Gastroesophageal sphincter (tissue), 4 donors: ENCODE data around the gene FAM180A. TPM values are rescaled to one million over a fixed set of nuclear protein-coding genes. Genes with fewer than 3 reads are reported as not detected.
"Not testable (repeated sequence)": the region's sequence is repeated elsewhere in the genome, so short reads cannot be mapped to it uniquely, and the experiment has no call there.

Experiments
- ATAC-seq: fragments of 150-250 bp; one replicate; pipeline ENCODE4 v1.9.1; 2016; ENCODE audit warnings: mild to moderate bottlenecking, moderate library complexity
- H3K27ac ChIP-seq, 4 donors: fragments of 200-600 bp; sonication (generic) in 3 of 4; 1 replicate in 3 of 4; 2 replicates in 1 of 4; pipeline ENCODE4 v1.5.1; 2016 to 2019
- H3K27me3 ChIP-seq: fragments of 200-600 bp; sonication (generic); one replicate; pipeline ENCODE4 v1.5.1; 2019
- H3K36me3 ChIP-seq, 2 donors: fragments of 200-600 bp; sonication (generic); one replicate each; pipeline ENCODE4 v1.5.1; 2019; ENCODE audit warnings: control low read depth in 1 of 2
- H3K4me1 ChIP-seq, 3 donors: fragments of 200-600 bp; sonication (generic); 1 replicate in 2 of 3; 2 replicates in 1 of 3; pipeline ENCODE4 v1.5.1; 2016 to 2019; ENCODE audit warnings: control low read depth in 2 of 3
- H3K4me3 ChIP-seq, 2 donors: fragments of 200-600 bp; sonication (generic); one replicate each; pipeline ENCODE4 v1.5.1; 2019; ENCODE audit warnings: mild to moderate bottlenecking in 1 of 2, moderate library complexity in 1 of 2
- H3K9me3 ChIP-seq, 3 donors: fragments of 200-600 bp; sonication (generic); one replicate each; pipeline ENCODE4 v1.5.1; 2017 to 2019; ENCODE audit warnings: control low read depth in 2 of 3
- CTCF ChIP-seq, 4 experiments: fragments of 200-600 bp in 2 of 4; fragments of 450-650 bp in 2 of 4; sonication (generic) in 1 of 4; IDR thresholded peaks; one replicate each; pipeline ENCODE4 v1.5.1; 2017 to 2019; ENCODE audit warnings: antibody characterized with exemption in 4 of 4, mild to moderate bottlenecking in 2 of 4, moderate library complexity in 2 of 4
- EP300 ChIP-seq: sonication (generic); formaldehyde crosslinking; IDR thresholded peaks from one replicate; pipeline ENCODE4 v1.6.1; 2017; ENCODE audit warnings: antibody characterized with exemption, mild to moderate bottlenecking
- POLR2A ChIP-seq, 2 donors: fragments of 450-650 bp; IDR thresholded peaks; one replicate each; pipeline ENCODE4 v1.6.1; 2017; ENCODE audit warnings: antibody characterized with exemption in 2 of 2, mild to moderate bottlenecking in 2 of 2, moderate library complexity in 1 of 2
- POLR2AphosphoS5 ChIP-seq: sonication (generic); formaldehyde crosslinking; IDR thresholded peaks from one replicate; pipeline ENCODE4 v1.6.1; 2017; ENCODE audit warnings: antibody characterized with exemption
- WGBS, 2 donors: methylation state at CpG; one replicate each; pipeline ENCODE4 v1.1.5; 2018; ENCODE audit warnings: low coverage in 1 of 2; 5-methylcytosine and 5-hydroxymethylcytosine counted together
- total RNA-seq, 4 donors: library from RNA; depleted of rRNA; stranded (reverse); fragments of >200 nt; gene quantifications; one replicate each; pipeline ENCODE4 v1.1.0, GENCODE V29; 2016

FAM180A gene
- total RNA-seq, 4 donors from 2014 or later = 2.6 to 8.5 (median 3.7) TPM

- Histone ChIP-seq H3K36me3 (no peaks in the 10 kb centered on the region), H3K9me3 (no peaks in the 10 kb centered on the region), H3K4me3 (no peak overlapping the region), H3K27me3 (no peaks in the 10 kb centered on the region), H3K4me1 (no peaks in the 10 kb centered on the region), H3K27ac (no peak overlapping the region)
- no peak for ATAC-seq
- TF ChIP-seq CTCF (IDR thresholded peaks at IDR 0.05) (no peak), POLR2A (IDR thresholded peaks at IDR 0.05) (no peak), EP300 (no peak), POLR2AphosphoS5 (no peak)
- 50 to 90% methylated on average over 1 of the region's 1 CpG for WGBS, 2 donors
Observed at GRCh38 chr7:135785065-135785464, 36.5 kb upstream of the FAM180A start.

- no peaks in the 10 kb centered on the region for H3K36me3 ChIP-seq
- 80 to 90% methylated on average over 1 to 8 of the region's 8 CpGs for WGBS, 2 donors
- no peak overlapping the region for H3K27ac ChIP-seq
- no peaks in the 10 kb centered on the region for H3K4me1 ChIP-seq
- no peak for TF ChIP-seq EP300
- no peak for TF ChIP-seq POLR2AphosphoS5
- TF ChIP-seq CTCF (IDR thresholded peaks at IDR 0.05) = no peak
- TF ChIP-seq POLR2A (IDR thresholded peaks at IDR 0.05) = no peak
- no peaks in the 10 kb centered on the region for H3K9me3 ChIP-seq
- H3K27me3 ChIP-seq = no peaks in the 10 kb centered on the region
- no peak overlapping the region for H3K4me3 ChIP-seq
- ATAC-seq = no peak
Observed at GRCh38 chr7:135784013-135784412, 35.4 kb upstream of the FAM180A start.

GRCh38 chr7:135782801-135783200 lies 34.2 kb upstream of the FAM180A start:
- Histone ChIP-seq H3K4me1 (no peaks in the 10 kb centered on the region), H3K9me3 (no peaks in the 10 kb centered on the region), H3K36me3 (no peaks in the 10 kb centered on the region), H3K4me3 (no peak overlapping the region), H3K27ac (no peak overlapping the region), H3K27me3 (no peaks in the 10 kb centered on the region)
- no peak for TF ChIP-seq POLR2A (IDR thresholded peaks at IDR 0.05)
- TF ChIP-seq POLR2AphosphoS5 = no peak
- no peak for TF ChIP-seq CTCF (IDR thresholded peaks at IDR 0.05)
- no peak for TF ChIP-seq EP300
- ATAC-seq = no peak
- WGBS, 2 donors = 83 to 90% methylated on average over 3 to 6 of the region's 6 CpGs

GRCh38 chr7:135782377-135782776 lies 33.8 kb upstream of the FAM180A start:
- H3K27ac ChIP-seq = no peak overlapping the region
- TF ChIP-seq CTCF (IDR thresholded peaks at IDR 0.05) (no peak), POLR2A (IDR thresholded peaks at IDR 0.05) (no peak), POLR2AphosphoS5 (no peak), EP300 (no peak)
- H3K36me3 ChIP-seq = no peaks in the 10 kb centered on the region
- no peaks in the 10 kb centered on the region for H3K4me1 ChIP-seq
- 97% methylated on average over 9 of the region's 9 CpGs; no CpG with 5 or more reads in 1 of the 2 donors for WGBS, 2 donors
- H3K9me3 ChIP-seq = no peaks in the 10 kb centered on the region
- H3K4me3 ChIP-seq = no peak overlapping the region
- ATAC-seq = no peak
- no peaks in the 10 kb centered on the region for H3K27me3 ChIP-seq

- no peaks in the 10 kb centered on the region for H3K27me3 ChIP-seq
- no peak overlapping the region for H3K4me3 ChIP-seq
- no peaks in the 10 kb centered on the region for H3K36me3 ChIP-seq
- ATAC-seq = no peak
- 84 to 94% methylated on average over 2 to 3 of the region's 3 CpGs for WGBS, 2 donors
- H3K27ac ChIP-seq = no peak overlapping the region
- H3K4me1 ChIP-seq = no peaks in the 10 kb centered on the region
- TF ChIP-seq EP300 = no peak
- no peak for TF ChIP-seq CTCF (IDR thresholded peaks at IDR 0.05)
- TF ChIP-seq POLR2A (IDR thresholded peaks at IDR 0.05) = no peak
- no peak for TF ChIP-seq POLR2AphosphoS5
- H3K9me3 ChIP-seq = no peaks in the 10 kb centered on the region
Observed at GRCh38 chr7:135777626-135778398, 29.2 kb upstream of the FAM180A start.

DNA sequence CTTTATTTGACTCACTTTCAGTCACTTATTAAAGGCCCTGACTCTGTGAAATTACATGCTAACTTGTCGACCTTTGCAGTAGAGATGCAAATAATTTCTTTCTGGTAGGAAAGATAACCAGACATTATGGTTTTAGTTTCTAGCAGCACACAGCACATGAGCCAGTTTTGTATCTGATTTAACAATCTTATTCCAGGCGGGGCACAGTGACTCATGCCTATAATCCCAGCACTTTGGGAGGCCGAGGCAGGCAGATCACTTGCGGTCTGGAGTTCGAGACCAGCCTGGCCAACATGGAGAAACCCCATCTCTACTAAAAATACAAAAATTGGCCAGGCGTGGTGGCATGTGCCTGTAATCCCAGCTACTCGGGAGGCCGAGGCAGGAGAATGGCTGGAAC lies 27.3 kb upstream of the FAM180A start:
- not testable (repeated sequence) for H3K27ac ChIP-seq, H3K36me3 ChIP-seq, ATAC-seq, H3K4me1 ChIP-seq, H3K4me3 ChIP-seq, H3K9me3 ChIP-seq, H3K27me3 ChIP-seq
- 92 to 100% methylated on average over 1 to 6 of the region's 8 CpGs for WGBS, 2 donors
